OCI-LY7 (cell line): Measurements from ENCODE around the gene TRIM41. TPM values are rescaled to one million over a fixed set of nuclear protein-coding genes. Genes with fewer than 3 reads are reported as not detected.
A peak's percentile ranks its signal among the peaks of the same experiment; 100 is the strongest.

Experiments
- BruUV-seq: library from RNA; stranded (reverse); fragments of 400-500 nt; replicated peaks from 2 replicates; lab custom pipeline; 2021; lab: Mats Ljungman, UMichigan
- CTCF ChIA-PET: fragments of 300-600 bp; sonication (Branson Sonifier 250); formaldehyde crosslinking; loops from one replicate; lab custom pipeline; 2022; ENCODE audit warnings: antibody characterized with exemption; ENCODE audit not compliant: unreplicated experiment; lab: Charles Lee
- POLR2A ChIA-PET: fragments of 300-600 bp; sonication (Branson Sonifier 250); formaldehyde crosslinking; loops from one replicate; lab custom pipeline; 2022; ENCODE audit warnings: antibody characterized with exemption; lab: Charles Lee
- DNase-seq: peaks from one replicate; pipeline ENCODE4 v3.0.0-alpha.2; 2015; ENCODE audit warnings: low spot score
- H2AFZ ChIP-seq: fragments of 200-600 bp; sonication (generic), shearing (Covaris generic); 2 replicates; pipeline ENCODE4 v1.6.1; 2014; ENCODE audit warnings: mild to moderate bottlenecking, antibody characterized with exemption, low read length, moderate library complexity
- H3K27ac ChIP-seq: fragments of 200-600 bp; sonication (generic); 2 replicates; pipeline ENCODE4 v1.5.1; 2014; ENCODE audit warnings: mixed run types, low read depth, mild to moderate bottlenecking, moderate library complexity, low read length, inconsistent platforms; ENCODE audit not compliant: poor library complexity, severe bottlenecking
- H3K36me3 ChIP-seq: fragments of 200-600 bp; sonication (generic); 2 replicates; pipeline ENCODE4 v1.6.1; 2014; ENCODE audit warnings: mild to moderate bottlenecking, antibody characterized with exemption, low read length, moderate library complexity, mixed read lengths; ENCODE audit not compliant: insufficient read depth
- H3K4me1 ChIP-seq: fragments of 200-600 bp; sonication (generic); 2 replicates; pipeline ENCODE4 v1.5.1; 2014; ENCODE audit warnings: mild to moderate bottlenecking, low read length; ENCODE audit not compliant: insufficient read depth, poor library complexity, severe bottlenecking
- H3K4me2 ChIP-seq: fragments of 200-600 bp; sonication (generic); 2 replicates; pipeline ENCODE4 v1.6.1; 2014; ENCODE audit warnings: mild to moderate bottlenecking, low read length
- H3K4me3 ChIP-seq: fragments of 200-600 bp; sonication (generic); 2 replicates; pipeline ENCODE4 v1.5.1; 2014; ENCODE audit warnings: mild to moderate bottlenecking, low read depth, low read length; ENCODE audit not compliant: poor library complexity, severe bottlenecking
- H3K79me2 ChIP-seq: fragments of 200-600 bp; sonication (generic); 2 replicates; pipeline ENCODE4 v1.6.1; 2016; ENCODE audit warnings: low read depth, mild to moderate bottlenecking, low read length, moderate library complexity, mixed read lengths; ENCODE audit not compliant: insufficient read depth
- H3K9me2 ChIP-seq: fragments of 200-600 bp; sonication (generic); 2 replicates; pipeline ENCODE4 v1.6.1; 2016; ENCODE audit warnings: mild to moderate bottlenecking, low read length, mixed read lengths; ENCODE audit not compliant: insufficient read depth
- H3K9me3 ChIP-seq: fragments of 200-600 bp; sonication (generic); 2 replicates; pipeline ENCODE4 v1.6.1; 2014; ENCODE audit warnings: mild to moderate bottlenecking, mixed run types, low read length, mixed read lengths
- H4K20me1 ChIP-seq: fragments of 200-600 bp; sonication (generic); 2 replicates; pipeline ENCODE4 v1.6.1; 2014; ENCODE audit warnings: mild to moderate bottlenecking, antibody characterized with exemption, low read length, moderate library complexity, mixed read lengths; ENCODE audit not compliant: insufficient read depth
- EZH2phosphoT487 ChIP-seq: fragments of 200-600 bp; sonication (generic); IDR thresholded peaks from 2 replicates; pipeline ENCODE4 v1.6.1; 2018; ENCODE audit warnings: low read depth, borderline replicate concordance, mild to moderate bottlenecking, mixed run types, antibody characterized with exemption, low read length, moderate library complexity, mixed read lengths
- intact Hi-C: fragments of 100-400 bp; cut with micrococcal nuclease; formaldehyde crosslinking; loops from one replicate; pipeline ENCODE4 v1.10.0; 2022; ENCODE audit not compliant: unreplicated experiment
- total RNA-seq, 2 experiments: library from RNA; depleted of rRNA in 1 of 2; stranded (reverse); fragments of >200 nt in 1 of 2; shearing (Covaris generic) in 1 of 2; gene quantifications; 2 replicates each; pipeline ENCODE4 v1.2.3, GENCODE V29; 2014 to 2022
- TF ChIP-seq, protein P1 (sequence below): fragments of 200-600 bp; sonication (generic); conservative IDR thresholded peaks from 2 replicates; pipeline ENCODE4 v1.5.1; 2014; ENCODE audit warnings: mild to moderate bottlenecking, antibody characterized with exemption, low read length, moderate library complexity, mixed read lengths

The TRIM41 gene
- total RNA-seq, 2 experiments from 2014 or later = 30.2 to 73.4 TPM

DNA sequence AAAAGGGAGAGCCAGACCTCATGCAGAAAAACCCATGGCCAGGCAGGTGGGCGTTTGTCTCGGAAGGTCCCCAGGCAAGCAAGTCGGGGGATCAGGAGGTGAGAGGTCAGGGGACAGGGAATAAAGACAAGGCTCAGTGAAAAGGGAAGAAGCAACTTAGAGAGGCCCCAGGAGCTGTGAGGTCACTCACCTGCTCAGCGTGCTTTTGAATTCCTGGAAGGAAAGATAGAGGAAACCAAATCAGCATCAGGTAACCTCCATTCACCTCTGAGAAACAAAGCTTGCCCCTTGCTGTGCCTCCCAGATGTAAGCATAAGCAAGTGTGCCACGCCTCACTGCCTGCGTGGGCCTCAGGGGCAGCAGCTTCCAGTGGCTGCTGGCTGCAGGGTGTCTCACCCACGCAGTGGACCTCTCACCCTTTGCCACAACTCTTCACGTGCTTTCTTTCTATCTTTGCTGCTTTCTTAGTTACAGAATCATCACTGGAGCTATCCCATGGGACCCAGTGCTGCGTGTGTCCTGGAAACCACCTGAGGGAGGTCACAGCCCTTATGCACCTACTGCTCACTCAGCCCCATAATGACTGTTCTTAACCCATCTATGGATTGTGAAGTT lies 24.1 kb upstream of the TRIM41 start:
- H3K4me3 ChIP-seq = no peak overlapping the region
- no peaks in the 10 kb centered on the region for H3K79me2 ChIP-seq
- intact Hi-C loops = no loop called here
- TF ChIP-seq, protein P1, sequence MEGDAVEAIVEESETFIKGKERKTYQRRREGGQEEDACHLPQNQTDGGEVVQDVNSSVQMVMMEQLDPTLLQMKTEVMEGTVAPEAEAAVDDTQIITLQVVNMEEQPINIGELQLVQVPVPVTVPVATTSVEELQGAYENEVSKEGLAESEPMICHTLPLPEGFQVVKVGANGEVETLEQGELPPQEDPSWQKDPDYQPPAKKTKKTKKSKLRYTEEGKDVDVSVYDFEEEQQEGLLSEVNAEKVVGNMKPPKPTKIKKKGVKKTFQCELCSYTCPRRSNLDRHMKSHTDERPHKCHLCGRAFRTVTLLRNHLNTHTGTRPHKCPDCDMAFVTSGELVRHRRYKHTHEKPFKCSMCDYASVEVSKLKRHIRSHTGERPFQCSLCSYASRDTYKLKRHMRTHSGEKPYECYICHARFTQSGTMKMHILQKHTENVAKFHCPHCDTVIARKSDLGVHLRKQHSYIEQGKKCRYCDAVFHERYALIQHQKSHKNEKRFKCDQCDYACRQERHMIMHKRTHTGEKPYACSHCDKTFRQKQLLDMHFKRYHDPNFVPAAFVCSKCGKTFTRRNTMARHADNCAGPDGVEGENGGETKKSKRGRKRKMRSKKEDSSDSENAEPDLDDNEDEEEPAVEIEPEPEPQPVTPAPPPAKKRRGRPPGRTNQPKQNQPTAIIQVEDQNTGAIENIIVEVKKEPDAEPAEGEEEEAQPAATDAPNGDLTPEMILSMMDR = no peak
- no peak for TF ChIP-seq EZH2phosphoT487
- peaks cover 44% of the 10 kb centered on the region for H3K4me1 ChIP-seq
- no peak overlapping the region for H3K27ac ChIP-seq
- H3K9me2 ChIP-seq = no peaks in the 10 kb centered on the region
- no peak overlapping the region for H2AFZ ChIP-seq
- BruUV-seq = no TSS peak
- H3K9me3 ChIP-seq = no peaks in the 10 kb centered on the region
- CTCF ChIA-PET = no interaction called here
- no peaks in the 10 kb centered on the region for H4K20me1 ChIP-seq
- H3K36me3 ChIP-seq = no peaks in the 10 kb centered on the region
- POLR2A ChIA-PET = interaction anchor here (0.8 to 2.5 kb wide), 3 partner anchors 9 to 14 kb away, joined by 3 to 11 read pairs (median 4); no protein-coding TSS in a partner anchor
- peak overlapping the region; percentile 42 for H3K4me2 ChIP-seq
- DNase-seq = no peak

DNA sequence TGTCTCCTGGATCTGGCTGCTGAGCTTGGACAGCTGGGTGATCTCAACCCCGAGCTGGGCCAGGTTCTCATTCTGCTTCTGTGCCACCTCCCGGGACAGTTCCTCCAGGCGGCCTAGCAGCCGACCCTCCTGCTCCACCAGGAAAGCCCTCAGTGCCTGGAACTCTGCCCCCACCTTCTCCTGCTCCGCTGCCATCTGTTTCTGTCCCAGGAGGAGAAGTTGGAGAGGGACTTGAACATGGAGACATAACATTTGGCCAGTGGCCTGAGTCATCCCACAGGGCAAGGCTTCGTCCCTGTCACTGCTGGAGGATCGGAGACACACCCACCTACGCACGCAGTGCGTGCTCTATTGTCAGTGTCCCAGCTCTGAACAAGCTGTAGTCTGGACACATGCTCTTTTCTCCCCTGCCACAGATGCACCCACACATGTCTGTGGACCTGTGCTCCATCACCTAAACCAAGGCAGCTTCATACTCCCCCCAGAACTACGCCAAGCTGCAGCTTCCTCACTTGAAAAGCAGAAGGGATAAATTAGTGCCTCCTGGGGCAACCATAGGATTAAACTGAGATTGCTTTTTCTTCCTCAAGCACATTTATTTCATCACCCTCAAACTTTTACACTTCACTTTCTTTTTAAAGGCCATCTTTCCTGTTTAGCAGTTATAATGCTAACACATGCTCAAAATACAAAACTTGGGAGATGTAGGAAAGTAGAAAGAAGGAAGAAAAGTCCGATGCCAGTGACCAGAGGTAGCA lies 23.0 kb upstream of the TRIM41 start:
- no peak for TF ChIP-seq EZH2phosphoT487
- TF ChIP-seq, protein P1 = no peak
- H3K79me2 ChIP-seq = no peaks in the 10 kb centered on the region
- peaks cover 55% of the 10 kb centered on the region for H3K4me1 ChIP-seq
- H3K4me3 ChIP-seq = no peak overlapping the region
- H3K4me2 ChIP-seq = peak overlapping the region; percentile 44
- intact Hi-C loops = no loop called here
- no peaks in the 10 kb centered on the region for H3K36me3 ChIP-seq
- H2AFZ ChIP-seq = peak overlapping the region; percentile 61; the same call in 1 of the 2 replicates
- no peaks in the 10 kb centered on the region for H4K20me1 ChIP-seq
- H3K27ac ChIP-seq = no peak overlapping the region
- ChIA-PET POLR2A (interaction anchor here (0.8 to 2.5 kb wide), 3 partner anchors 8 to 13 kb away, joined by 3 to 11 read pairs (median 4); no protein-coding TSS in a partner anchor), CTCF (no interaction called here)
- no TSS peak for BruUV-seq
- H3K9me2 ChIP-seq = no peaks in the 10 kb centered on the region
- no peaks in the 10 kb centered on the region for H3K9me3 ChIP-seq
- DNase-seq = no peak
